Astrocyte of the cerebellum (primary cell): ENCODE results near the gene LTK.

ENCODE experiments used
- DNase-seq: peaks from one replicate; pipeline ENCODE4 v3.0.0-alpha.2; 2011; ENCODE audit warnings: low read depth
- H3K4me3 ChIP-seq: 2 replicates; pipeline ENCODE4 v1.5.1; 2011; ENCODE audit warnings: mild to moderate bottlenecking, low read depth, low read length, moderate library complexity
- in situ Hi-C: cut with HindIII; loops from 2 replicates; pipeline ENCODE4 v1.10.0; 2017; ENCODE audit warnings: low sequenced_read_pairs
- TF ChIP-seq, protein P1 (sequence below): IDR thresholded peaks from 2 replicates; pipeline ENCODE4 v1.5.1; 2012; ENCODE audit warnings: low read length, low read depth, moderate library complexity, mild to moderate bottlenecking; ENCODE audit errors: missing control alignments

Gene LTK

DNA sequence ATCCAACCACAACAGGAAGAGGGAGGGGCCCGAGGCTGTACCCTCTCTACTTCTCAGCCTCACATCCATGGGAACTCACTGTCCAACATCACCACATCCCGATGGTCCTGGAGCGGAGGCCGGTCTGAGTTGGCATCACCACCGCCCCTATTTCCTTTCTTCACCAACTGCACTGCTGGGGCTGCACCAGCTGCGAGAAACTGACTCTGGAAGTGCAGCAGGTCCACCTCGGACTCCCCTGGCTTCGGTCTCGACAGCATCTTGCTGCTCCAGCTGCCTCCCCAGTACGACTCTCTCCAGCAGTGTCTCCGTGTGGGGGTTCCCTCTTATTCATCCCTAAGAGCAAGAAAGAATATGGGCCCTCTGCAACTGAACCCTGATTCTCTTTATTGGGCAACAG lies 23.2 kb upstream of the LTK start:
- in situ Hi-C loops: no loop called here
- TF ChIP-seq, protein P1, sequence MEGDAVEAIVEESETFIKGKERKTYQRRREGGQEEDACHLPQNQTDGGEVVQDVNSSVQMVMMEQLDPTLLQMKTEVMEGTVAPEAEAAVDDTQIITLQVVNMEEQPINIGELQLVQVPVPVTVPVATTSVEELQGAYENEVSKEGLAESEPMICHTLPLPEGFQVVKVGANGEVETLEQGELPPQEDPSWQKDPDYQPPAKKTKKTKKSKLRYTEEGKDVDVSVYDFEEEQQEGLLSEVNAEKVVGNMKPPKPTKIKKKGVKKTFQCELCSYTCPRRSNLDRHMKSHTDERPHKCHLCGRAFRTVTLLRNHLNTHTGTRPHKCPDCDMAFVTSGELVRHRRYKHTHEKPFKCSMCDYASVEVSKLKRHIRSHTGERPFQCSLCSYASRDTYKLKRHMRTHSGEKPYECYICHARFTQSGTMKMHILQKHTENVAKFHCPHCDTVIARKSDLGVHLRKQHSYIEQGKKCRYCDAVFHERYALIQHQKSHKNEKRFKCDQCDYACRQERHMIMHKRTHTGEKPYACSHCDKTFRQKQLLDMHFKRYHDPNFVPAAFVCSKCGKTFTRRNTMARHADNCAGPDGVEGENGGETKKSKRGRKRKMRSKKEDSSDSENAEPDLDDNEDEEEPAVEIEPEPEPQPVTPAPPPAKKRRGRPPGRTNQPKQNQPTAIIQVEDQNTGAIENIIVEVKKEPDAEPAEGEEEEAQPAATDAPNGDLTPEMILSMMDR: no peak
- H3K4me3 ChIP-seq: no peak overlapping the region
- DNase-seq: no peak

DNA sequence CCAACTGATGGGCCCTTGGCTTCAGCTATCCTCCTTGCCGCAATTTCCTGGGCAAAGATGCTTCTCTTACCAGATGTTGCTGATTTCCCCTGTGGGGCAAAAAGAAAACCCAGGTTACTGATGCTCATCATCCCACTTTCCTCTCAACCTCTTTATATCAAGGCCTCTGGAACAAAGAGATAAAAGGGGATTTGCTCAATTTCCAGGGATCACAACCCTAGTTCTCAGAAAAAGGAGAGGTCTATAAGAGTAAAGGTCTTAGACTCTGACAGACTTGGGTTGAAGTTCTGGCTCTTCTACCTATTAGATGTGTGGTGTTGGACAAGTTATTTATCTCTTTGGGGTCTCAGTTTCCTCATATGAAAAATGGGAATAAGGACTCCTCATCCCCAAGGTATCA lies 21.9 kb upstream of the LTK start:
- no peak overlapping the region for H3K4me3 ChIP-seq
- in situ Hi-C loops: no loop called here
- TF ChIP-seq, protein P1: no peak
- no peak for DNase-seq

DNA sequence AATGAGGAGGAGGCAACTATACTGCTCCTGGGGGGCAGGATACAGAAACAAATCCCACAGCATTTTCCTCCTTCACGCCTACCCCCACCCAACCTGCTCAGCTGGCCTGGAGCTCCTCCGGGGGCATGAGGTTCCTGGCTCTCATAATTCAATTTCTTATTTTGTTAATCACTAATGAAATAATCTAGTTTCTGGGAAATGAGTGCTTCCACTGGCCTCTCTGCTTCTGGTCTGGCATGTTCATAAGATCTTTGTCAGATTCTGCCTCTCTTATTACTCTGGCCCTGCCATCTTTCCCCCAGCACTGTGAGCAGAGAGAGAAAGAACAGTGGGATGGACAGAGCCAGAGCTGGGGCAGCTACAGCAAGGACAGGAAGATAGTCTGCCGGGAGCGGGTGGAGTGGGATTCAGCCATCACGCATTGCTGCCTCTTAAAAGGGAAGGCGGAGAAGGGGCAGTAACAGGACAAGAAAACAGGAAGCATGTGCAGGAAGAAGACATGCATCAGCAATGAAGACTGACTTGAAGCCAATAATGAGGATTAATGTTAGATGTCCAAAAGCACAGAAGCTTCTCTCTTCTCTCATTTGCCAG lies 16.8 kb upstream of the LTK start:
- in situ Hi-C loops: no loop called here
- no peak overlapping the region for H3K4me3 ChIP-seq
- TF ChIP-seq, protein P1: no peak

DNA sequence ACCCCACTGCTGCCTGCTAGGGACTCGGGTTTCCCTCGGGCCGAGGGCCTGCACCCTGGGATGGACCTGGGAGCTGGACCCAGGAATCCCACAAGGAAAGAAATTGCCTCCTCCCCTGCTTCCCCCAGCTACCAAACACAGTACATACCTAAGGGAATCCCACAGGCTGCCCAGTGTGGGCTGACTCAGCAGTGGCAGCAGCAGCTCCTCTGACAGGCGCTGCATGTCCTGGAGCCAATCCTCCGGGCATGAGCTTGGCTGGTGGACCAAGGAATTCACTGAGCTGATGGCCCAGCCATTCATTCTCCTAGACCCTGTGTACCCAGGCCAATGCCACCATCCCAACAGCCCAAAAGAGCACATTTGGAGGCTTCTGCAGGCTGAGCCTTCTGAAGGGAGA lies 9.5 kb upstream of the LTK start:
- in situ Hi-C loops: no loop called here
- TF ChIP-seq, protein P1: no peak
- no peak overlapping the region for H3K4me3 ChIP-seq
- DNase-seq: no peak

More for the DNA sequence above, 16.8 kb upstream of the LTK start:
- no peak for DNase-seq

DNA sequence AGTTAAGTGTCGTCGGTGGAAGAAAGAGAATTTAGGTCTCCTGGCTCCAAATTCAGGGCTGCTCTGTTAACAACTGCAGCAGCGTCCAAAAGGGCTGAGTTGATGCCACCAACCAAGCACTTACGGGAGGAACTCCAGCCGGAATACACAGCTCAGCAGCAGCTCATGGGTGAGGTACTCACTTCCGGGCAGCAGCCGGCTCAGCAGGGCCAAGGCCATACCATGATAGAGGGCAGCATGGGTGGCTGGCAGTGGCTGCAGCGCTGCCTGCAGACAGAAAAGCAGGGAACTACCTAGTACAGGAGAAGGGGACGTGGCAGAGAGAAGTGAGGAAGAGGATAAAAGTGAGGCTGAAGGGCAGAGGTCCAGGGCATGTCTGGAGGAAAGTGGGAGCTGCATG lies 8.0 kb upstream of the LTK start:
- in situ Hi-C loops: no loop called here

DNA sequence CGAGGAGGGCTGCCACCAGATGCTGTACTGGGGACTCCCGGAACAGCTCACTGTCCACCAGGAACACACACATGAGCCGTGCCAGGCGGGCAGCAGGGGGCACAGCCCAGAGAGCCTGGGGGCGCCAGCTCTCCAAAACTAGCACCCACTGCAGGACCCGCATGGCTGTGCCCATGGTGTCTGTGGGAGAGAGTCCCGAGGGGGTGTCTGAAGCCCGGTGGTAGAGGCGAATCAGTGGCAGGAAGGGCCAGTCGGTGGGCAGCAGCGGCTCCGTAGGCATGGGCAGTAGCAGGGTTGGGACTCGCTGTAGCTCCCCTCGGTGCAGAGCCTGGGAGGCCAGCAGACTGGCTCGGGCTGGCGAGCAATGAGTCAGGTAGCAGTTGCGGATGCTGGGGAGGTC lies 7.0 kb upstream of the LTK start:
- TF ChIP-seq, protein P1: no peak
- DNase-seq: no peak
- in situ Hi-C loops: no loop called here
- H3K4me3 ChIP-seq: no peak overlapping the region

More for the DNA sequence above, 8.0 kb upstream of the LTK start:
- TF ChIP-seq, protein P1: no peak
- no peak overlapping the region for H3K4me3 ChIP-seq
- no peak for DNase-seq
